Renal pelvis (tissue), 4 donors: Measurements from ENCODE around the gene MRI1. TPM values are rescaled to one million over a fixed set of nuclear protein-coding genes. Genes with fewer than 3 reads are reported as not detected.
"Not testable (repeated sequence)": the region's sequence is repeated elsewhere in the genome, so short reads cannot be mapped to it uniquely, and the experiment has no call there.

ENCODE experiments used
- DNase-seq: peaks from one replicate; pipeline ENCODE4 v3.0.0-alpha.2; 2013
- polyA plus RNA-seq, 3 donors: library from polyadenylated mRNA; unstranded; fragments of 120-200 nt; gene quantifications; one replicate each; pipeline ENCODE4 v1.2.1, GENCODE V29; 2013; ENCODE audit not compliant: insufficient read length in 3 of 3

The MRI1 gene
- polyA plus RNA-seq, 3 donors = 30.1 to 42.9 (median 38.1) TPM

- DNase-seq = no peak
Observed at GRCh38 chr19:13790354-13790753, 26.0 kb downstream of the MRI1 start.

GRCh38 chr19:13793317-13793716, 29.0 kb downstream of the MRI1 start:
- not testable (repeated sequence) for DNase-seq

- peak; percentile 66 for DNase-seq
Observed at GRCh38 chr19:13794398-13794756, 30.1 kb downstream of the MRI1 start.

- DNase-seq = peak; percentile 100
Observed at GRCh38 chr19:13794757-13795589, 30.7 kb downstream of the MRI1 start, which contains the start of gene ZSWIM4. ZSWIM4 (plus strand) TSS chr19:13795443; CDS start chr19:13795649, 206 bp downstream.

GRCh38 chr19:13795595-13796300, 31.4 kb downstream of the MRI1 start:
- no peak for DNase-seq

- no peak for DNase-seq
Observed at GRCh38 chr19:13796301-13797057, 32.2 kb downstream of the MRI1 start.

- DNase-seq = no peak
Observed at GRCh38 chr19:13797058-13797440, 32.7 kb downstream of the MRI1 start.

- no peak for DNase-seq
Observed at GRCh38 chr19:13797870-13798269, 33.5 kb downstream of the MRI1 start.

- DNase-seq = no peak
Observed at GRCh38 chr19:13799669-13800068, 35.3 kb downstream of the MRI1 start.

- no peak for DNase-seq
Observed at GRCh38 chr19:13803038-13803437, 38.7 kb downstream of the MRI1 start.

GRCh38 chr19:13804830-13805683, 40.7 kb downstream of the MRI1 start:
- DNase-seq = no peak

GRCh38 chr19:13806728-13807127, 42.4 kb downstream of the MRI1 start:
- no peak for DNase-seq

GRCh38 chr19:13807421-13808021, 43.2 kb downstream of the MRI1 start:
- DNase-seq = no peak

- no peak for DNase-seq
Observed at GRCh38 chr19:13808856-13809255, 44.5 kb downstream of the MRI1 start.

GRCh38 chr19:13812544-13812943, 48.2 kb downstream of the MRI1 start:
- DNase-seq = no peak

GRCh38 chr19:13813147-13813546, 48.8 kb downstream of the MRI1 start:
- no peak for DNase-seq

GRCh38 chr19:13814550-13814949, 50.2 kb downstream of the MRI1 start:
- no peak for DNase-seq

GRCh38 chr19:13817018-13817614, 52.8 kb downstream of the MRI1 start:
- DNase-seq = no peak

GRCh38 chr19:13817615-13818371, 53.5 kb downstream of the MRI1 start:
- DNase-seq = no peak

- DNase-seq = no peak
Observed at GRCh38 chr19:13819238-13819637, 54.9 kb downstream of the MRI1 start.
